Stimulated activated CD8-positive, alpha-beta memory T cell treated with anti-CD3 and anti-CD28 coated beads, Interleukin-4, amount 100 ng/mL, for 4 hours (primary cell): ENCODE measurements around the gene ANKRD11.
"Not testable (repeated sequence)": the region's sequence is repeated elsewhere in the genome, so short reads cannot be mapped to it uniquely, and the experiment has no call there.

Experiments
- DNase-seq, 2 donors: peaks; one replicate each; pipeline ENCODE4 v3.0.0-alpha.2; 2020; ENCODE audit warnings: low read depth in 2 of 2, low spot score in 1 of 2

The ANKRD11 gene

GRCh38 chr16:89369266-89369895, 121.0 kb downstream of the ANKRD11 start:
- no peak for DNase-seq

- DNase-seq: no peak
These were observed 121.6 kb downstream of the ANKRD11 start for GRCh38 chr16:89368604-89369249.

- no peak for DNase-seq
These were observed 122.8 kb downstream of the ANKRD11 start for GRCh38 chr16:89367538-89367915.

GRCh38 chr16:89366561-89367537, 123.5 kb downstream of the ANKRD11 start:
- no peak for DNase-seq

- DNase-seq: no peak
These were observed 124.4 kb downstream of the ANKRD11 start for GRCh38 chr16:89365996-89366395.

GRCh38 chr16:89365044-89365467, 125.3 kb downstream of the ANKRD11 start:
- DNase-seq: no peak

GRCh38 chr16:89364606-89365005, 125.8 kb downstream of the ANKRD11 start:
- no peak for DNase-seq

- DNase-seq: peak in 1 of 2 donors; percentile 36
These were observed 126.6 kb downstream of the ANKRD11 start for GRCh38 chr16:89363621-89364393.

- DNase-seq: not testable (repeated sequence)
These were observed 127.7 kb downstream of the ANKRD11 start for GRCh38 chr16:89362540-89363223.

GRCh38 chr16:89361751-89362539, 128.4 kb downstream of the ANKRD11 start:
- no peak for DNase-seq

GRCh38 chr16:89360760-89361435, 129.5 kb downstream of the ANKRD11 start:
- DNase-seq: peak; percentile 38 to 60

GRCh38 chr16:89359264-89360147, 130.9 kb downstream of the ANKRD11 start:
- no peak for DNase-seq

GRCh38 chr16:89358030-89359005, 132.0 kb downstream of the ANKRD11 start:
- DNase-seq: no peak

- DNase-seq: peak; percentile 46 to 56
These were observed 133.1 kb downstream of the ANKRD11 start for GRCh38 chr16:89357055-89357816.

GRCh38 chr16:89355686-89356085, 134.7 kb downstream of the ANKRD11 start:
- DNase-seq: no peak

GRCh38 chr16:89355007-89355406, 135.4 kb downstream of the ANKRD11 start:
- DNase-seq: no peak
